Inflammatory macrophage treated with lipopolysaccharide for 4 hours (primary cell): ENCODE measurements around the gene ABHD8.
"Not testable (repeated sequence)": the region's sequence is repeated elsewhere in the genome, so short reads cannot be mapped to it uniquely, and the experiment has no call there.

ENCODE experiments used
- DNase-seq: peaks from one replicate; pipeline ENCODE4 v3.0.0-alpha.2; 2020

ABHD8 gene

GRCh38 chr19:17320435-17320834 is 17.2 kb upstream of the ABHD8 start:
- no peak for DNase-seq

- DNase-seq: no peak
These were observed 16.4 kb upstream of the ABHD8 start for GRCh38 chr19:17319473-17320238.

- DNase-seq: no peak
These were observed 15.7 kb upstream of the ABHD8 start for GRCh38 chr19:17318966-17319365.

GRCh38 chr19:17314007-17314593 is 10.9 kb upstream of the ABHD8 start:
- no peak for DNase-seq

GRCh38 chr19:17312189-17313113 is 9.2 kb upstream of the ABHD8 start:
- no peak for DNase-seq

GRCh38 chr19:17311455-17312188 is 8.4 kb upstream of the ABHD8 start:
- DNase-seq: no peak

- no peak for DNase-seq
These were observed 6.8 kb upstream of the ABHD8 start for GRCh38 chr19:17309965-17310461.

- DNase-seq: peak; percentile 100
These were observed 6.2 kb upstream of the ABHD8 start, which contains the start of gene DDA1 for GRCh38 chr19:17309198-17309964. Gene DDA1 (plus strand): TSS chr19:17309563. CDS start chr19:17309655, 92 bp downstream.

GRCh38 chr19:17307876-17308377 is 4.7 kb upstream of the ABHD8 start:
- no peak for DNase-seq

GRCh38 chr19:17306285-17306714 is 3.1 kb upstream of the ABHD8 start:
- DNase-seq: no peak

GRCh38 chr19:17305517-17306284 is 2.5 kb upstream of the ABHD8 start, which contains the start of gene MRPL34:
Gene MRPL34 (plus strand): TSS chr19:17305872. CDS start chr19:17305893, 21 bp downstream.
- peak; percentile 97 for DNase-seq

- no peak for DNase-seq
These were observed 1.9 kb upstream of the ABHD8 start for GRCh38 chr19:17305216-17305516.

GRCh38 chr19:17304386-17305215 is 1.4 kb upstream of the ABHD8 start:
- DNase-seq: no peak

GRCh38 chr19:17303940-17304267 is 679 bp upstream of the ABHD8 start:
- no peak for DNase-seq

- peak; percentile 52 for DNase-seq
These were observed 646 bp downstream of the ABHD8 start for GRCh38 chr19:17302391-17303166.

- DNase-seq: no peak
These were observed 2.1 kb downstream of the ABHD8 start for GRCh38 chr19:17300992-17301619.

- DNase-seq: no peak
These were observed 6.2 kb downstream of the ABHD8 start for GRCh38 chr19:17296976-17297375.

GRCh38 chr19:17296273-17296672 is 7.0 kb downstream of the ABHD8 start:
- peak; percentile 20 for DNase-seq

GRCh38 chr19:17295551-17295950 is 7.7 kb downstream of the ABHD8 start:
- not testable (repeated sequence) for DNase-seq
